GM12878 (cell line): Measurements from ENCODE around the gene ERN2. TPM values are rescaled to one million over a fixed set of nuclear protein-coding genes. Genes with fewer than 3 reads are reported as not detected.
A peak's percentile ranks its signal among the peaks of the same experiment; 100 is the strongest.

Experiments used
- ATAC-seq: fragments of 200-7000 bp; cut with Tn5 transposase; 3 replicates; pipeline ENCODE4 v1.9.1; 2020; ENCODE audit warnings: mild to moderate bottlenecking, moderate library complexity
- BruUV-seq: library from RNA; stranded (reverse); fragments of 400-500 nt; replicated peaks from 2 replicates; lab custom pipeline; 2021; lab: Mats Ljungman, UMichigan
- CTCF ChIA-PET: fragments of 300-600 bp; sonication (Branson Sonifier 250); formaldehyde crosslinking; extraction: SDS; loops from one replicate; lab custom pipeline; 2021; ENCODE audit warnings: inconsistent platforms; lab: Yijun Ruan, JAX
- POLR2A ChIA-PET: fragments of 350-600 bp; formaldehyde crosslinking; extraction: SDS; loops from one replicate; lab custom pipeline; 2021; ENCODE audit warnings: inconsistent platforms; lab: Charles Lee
- RAD21 ChIA-PET: fragments of 300-600 bp; sonication (Branson Sonifier 250); formaldehyde crosslinking; loops from one replicate; lab custom pipeline; 2023; ENCODE audit warnings: antibody characterized with exemption; ENCODE audit not compliant: unreplicated experiment; lab: Charles Lee
- SMC1A ChIA-PET: fragments of 300-600 bp; sonication (Branson Sonifier 250); formaldehyde crosslinking; loops from one replicate; lab custom pipeline; 2023; ENCODE audit not compliant: unreplicated experiment, uncharacterized antibody; lab: Charles Lee
- DNase-seq: peaks from one replicate; pipeline ENCODE4 v3.0.0-alpha.2; 2011; ENCODE audit warnings: low read depth, low spot score
- FAIRE-seq: peaks from 3 replicates; lab custom pipeline; 2011; peaks lifted over from hg19 to GRCh38; lab: Jason Lieb, UNC
- H2AFZ ChIP-seq: 2 replicates; pipeline ENCODE4 v1.6.0; 2011; ENCODE audit warnings: low read depth, low read length, control low read depth; ENCODE audit not compliant: control insufficient read depth
- H3K27ac ChIP-seq: 2 replicates; pipeline ENCODE4 v1.5.1; 2011; ENCODE audit warnings: control low read depth; ENCODE audit not compliant: control insufficient read depth, insufficient read depth
- H3K27me3 ChIP-seq, 2 experiments: replicated peaks in 1 of 2; 2 replicates each; pipeline versions ENCODE4 v1.6.0 to v1.6.1; 2011; ENCODE audit warnings: low read length in 1 of 2; ENCODE audit not compliant: control insufficient read depth in 2 of 2, insufficient read depth in 2 of 2
- H3K36me3 ChIP-seq, 2 experiments: 2 replicates each; pipeline ENCODE4 v1.5.1; 2011; ENCODE audit warnings: low read length in 1 of 2; ENCODE audit not compliant: control insufficient read depth in 2 of 2, insufficient read depth in 2 of 2
- H3K4me1 ChIP-seq: 2 replicates; pipeline ENCODE4 v1.6.1; 2011; ENCODE audit warnings: mild to moderate bottlenecking, low read length, moderate library complexity, mixed read lengths; ENCODE audit not compliant: control insufficient read depth, insufficient read depth
- H3K4me2 ChIP-seq: 2 replicates; pipeline ENCODE4 v1.6.0; 2011; ENCODE audit warnings: control low read depth; ENCODE audit not compliant: control insufficient read depth, insufficient read depth
- H3K4me3 ChIP-seq: fragments of 200-600 bp; sonication (generic); 2 replicates; pipeline ENCODE4 v1.5.1; 2016
- H3K79me2 ChIP-seq: 2 replicates; pipeline ENCODE4 v1.6.0; 2011; ENCODE audit warnings: low read length; ENCODE audit not compliant: control insufficient read depth, insufficient read depth
- H3K9ac ChIP-seq: 2 replicates; pipeline ENCODE4 v1.8.0; 2011; ENCODE audit warnings: low read length, control low read depth, mixed read lengths; ENCODE audit not compliant: control insufficient read depth, insufficient read depth
- H3K9me3 ChIP-seq: replicated peaks from 3 replicates; pipeline ENCODE4 v1.5.1; 2011; ENCODE audit warnings: mild to moderate bottlenecking, low read length; ENCODE audit not compliant: control insufficient read depth, insufficient read depth
- H4K20me1 ChIP-seq: 2 replicates; pipeline ENCODE4 v1.6.0; 2011; ENCODE audit not compliant: control insufficient read depth, insufficient read depth
- BCL11A ChIP-seq: IDR thresholded peaks from 2 replicates; pipeline ENCODE4 v1.6.1; 2011; ENCODE audit warnings: low read depth, low read length
- EED ChIP-seq: sonication (generic); IDR thresholded peaks from 2 replicates; pipeline ENCODE4 v1.6.1; 2016; ENCODE audit warnings: antibody characterized with exemption, low read depth
- EP300 ChIP-seq, 2 experiments: fragments of 150-350 bp in 1 of 2; IDR thresholded peaks; 2 replicates each; pipeline ENCODE4 v1.6.1; 2011 to 2012; ENCODE audit warnings: low read depth in 2 of 2, low read length in 2 of 2, borderline replicate concordance in 1 of 2, improper control_type of control experiment in 1 of 2, inconsistent platforms in 1 of 2; ENCODE audit not compliant: control insufficient read depth in 1 of 2
- EZH2 ChIP-seq: IDR thresholded peaks from 2 replicates; pipeline ENCODE4 v1.6.1; 2012; ENCODE audit warnings: low read depth, mild to moderate bottlenecking, control low read depth, inconsistent platforms, low read length, borderline replicate concordance; ENCODE audit not compliant: control insufficient read depth
- HDAC2 ChIP-seq: fragments of 200-600 bp; sonication (generic); IDR thresholded peaks from 2 replicates; pipeline ENCODE4 v1.6.1; 2017
- MTA2 ChIP-seq: fragments of 450-650 bp; IDR thresholded peaks from 2 replicates; pipeline ENCODE4 v1.6.1; 2016; ENCODE audit warnings: low read depth, mild to moderate bottlenecking, moderate library complexity
- MXI1 ChIP-seq: fragments of 150-350 bp; IDR thresholded peaks from 2 replicates; pipeline ENCODE4 v1.6.1; 2011; ENCODE audit warnings: low read depth, mild to moderate bottlenecking, inconsistent platforms, low read length, improper control_type of control experiment
- NR2C1 ChIP-seq: fragments of 450-650 bp; IDR thresholded peaks from 2 replicates; pipeline ENCODE4 v1.6.1; 2017; ENCODE audit warnings: antibody characterized with exemption, mild to moderate bottlenecking, moderate library complexity
- PML ChIP-seq: IDR thresholded peaks from 2 replicates; pipeline ENCODE4 v1.6.1; 2012; ENCODE audit warnings: low read length, inconsistent platforms
- POLR2A ChIP-seq: IDR thresholded peaks from 2 replicates; pipeline ENCODE4 v1.6.1; 2011; ENCODE audit warnings: low read depth, mild to moderate bottlenecking, low read length
- PRDM15 ChIP-seq: fragments of 450-650 bp; formaldehyde crosslinking; IDR thresholded peaks from 2 replicates; pipeline ENCODE4 v1.4.0; 2020; ENCODE audit warnings: mild to moderate bottlenecking, moderate library complexity
- RB1 ChIP-seq: fragments of 450-650 bp; formaldehyde crosslinking; IDR thresholded peaks from 2 replicates; pipeline ENCODE4 v1.6.1; 2017; ENCODE audit warnings: mild to moderate bottlenecking, borderline replicate concordance
- RELB ChIP-seq: fragments of 450-650 bp; IDR thresholded peaks from 2 replicates; pipeline ENCODE4 v1.6.1; 2017; ENCODE audit warnings: low read depth, mild to moderate bottlenecking, moderate library complexity
- SP1 ChIP-seq: IDR thresholded peaks from one replicate; pipeline ENCODE4 v1.6.1; 2011; ENCODE audit warnings: low read depth, low read length
- SPI1 ChIP-seq: IDR thresholded peaks from 2 replicates; pipeline ENCODE4 v1.6.1; 2011; ENCODE audit warnings: low read depth, mild to moderate bottlenecking, low read length, moderate library complexity, borderline replicate concordance; ENCODE audit not compliant: insufficient read depth
- STAT1 ChIP-seq: fragments of 450-650 bp; conservative IDR thresholded peaks from 2 replicates; pipeline ENCODE4 v1.6.1; 2014; ENCODE audit warnings: antibody characterized with exemption, mild to moderate bottlenecking
- SUZ12 ChIP-seq: fragments of 200-600 bp; sonication (generic); IDR thresholded peaks from one replicate; pipeline ENCODE4 v1.6.1; 2018; ENCODE audit warnings: antibody characterized with exemption, mild to moderate bottlenecking; ENCODE audit not compliant: unreplicated experiment
- WGBS: methylation state at CpG from one replicate; pipeline ENCODE4 v1.1.6; 2016; ENCODE audit warnings: low lambda C conversion rate; ENCODE audit not compliant: insufficient replicate concordance, insufficient coverage; ENCODE audit errors: missing lambda C conversion rate; 5-methylcytosine and 5-hydroxymethylcytosine counted together
- in situ Hi-C: fragments of 300-500 bp; cut with MboI; formaldehyde crosslinking; loops from 9 replicates; pipeline ENCODE4 v1.14.3; 2018; ENCODE audit warnings: mixed read lengths
- intact Hi-C: fragments of 100-400 bp; cut with micrococcal nuclease; formaldehyde crosslinking; loops from one replicate; pipeline ENCODE4 v1.14.2; 2022; ENCODE audit not compliant: unreplicated experiment
- polyA plus RNA-seq, 11 experiments: library from polyadenylated mRNA; depleted of rRNA in 4 of 11; unstranded in 6 of 11; stranded (reverse) in 5 of 11; fragments of >200 nt; fragmentation: Nextera tagmentation in 4 of 11; fragmentation: Illumina TruSeq in 1 of 11; extraction: Ambion mirVana in 4 of 11; extraction: Trizol in 1 of 11; gene quantifications; 1 replicate in 1 of 11; 2 replicates in 10 of 11; pipeline versions ENCODE4 v1.2.1 to v1.2.3, GENCODE V29; 2011 to 2016; ENCODE audit warnings: inconsistent platforms in 2 of 11, missing spikeins in 2 of 11, low read depth in 1 of 11
- total RNA-seq, 4 experiments: library from RNA; depleted of rRNA in 3 of 4; stranded (reverse); fragments of >200 nt in 3 of 4; fragmentation: Illumina TruSeq in 1 of 4; extraction: Trizol in 1 of 4; gene quantifications; 2 replicates each; pipeline versions ENCODE4 v1.2.1 to v1.2.3, GENCODE V29; 2013 to 2021

The ERN2 gene
- total and polyA plus RNA-seq, 10 of the 15 experiments (the other 5 are each of a cell fraction or from before 2014, with no cell fraction given), result 0.06 to 0.95 (median 0.36) TPM; not detected in 5

GRCh38 chr16:23668225-23668624 is 44.8 kb downstream of the ERN2 start:
- no peaks in the 10 kb centered on the region for H3K9me3 ChIP-seq
- CTCF ChIA-PET, result interaction anchor here (1.1 to 5.1 kb wide), 4 partner anchors 10 to 162 kb away, joined by 3 to 26 read pairs (median 4); partner anchors contain the start of genes EARS2, PLK1 and UBFD1
- DNase-seq, result no peak
- H3K79me2 ChIP-seq, result peaks cover 2% of the 10 kb centered on the region; the same call in 1 of the 2 replicates
- H3K4me3 ChIP-seq, result no peak overlapping the region
- in situ Hi-C loops, result no loop called here
- peaks cover 13 to 17% of the 10 kb centered on the region in 2 experiments for H3K36me3 ChIP-seq
- no peak for ATAC-seq
- RAD21 ChIA-PET, result interaction anchor here (1.6 to 1.8 kb wide), 2 partner anchors 10 to 18 kb away, joined by 3 to 5 read pairs; partner anchors contain the start of gene PLK1
- no peak for FAIRE-seq
- H3K9ac ChIP-seq, result no peak overlapping the region
- peaks cover 26% of the 10 kb centered on the region for H3K4me1 ChIP-seq
- SMC1A ChIA-PET, result interaction anchor here (0.6 to 1.1 kb wide), 2 partner anchors 60 to 170 kb away, joined by 3 read pairs; no protein-coding TSS in a partner anchor
- no peak overlapping the region for H2AFZ ChIP-seq
- no peak overlapping the region for H3K4me2 ChIP-seq
- TF ChIP-seq HDAC2, result no peak
- TF ChIP-seq MXI1, result no peak
- no peak for TF ChIP-seq PML
- TF ChIP-seq NR2C1, result no peak
- no peak for TF ChIP-seq STAT1
- no peak for TF ChIP-seq POLR2A
- no peak for TF ChIP-seq MTA2
- no peak for TF ChIP-seq SUZ12
- TF ChIP-seq RB1, result no peak
- no peak for TF ChIP-seq PRDM15
- TF ChIP-seq SPI1, result no peak
- no peak for TF ChIP-seq SP1
- no peak for TF ChIP-seq RELB
- no peak for TF ChIP-seq EP300 (IDR thresholded peaks at IDR 0.05; ENCODE audit: borderline replicate concordance in 1 of 2, control insufficient read depth in 1 of 2, low read depth in 2 of 2, low read length in 2 of 2)
- no peak for TF ChIP-seq EZH2
- TF ChIP-seq EED, result no peak
- TF ChIP-seq BCL11A, result no peak
- POLR2A ChIA-PET, result interaction anchor here (0.6 to 1.2 kb wide), 2 partner anchors 10 to 20 kb away, joined by 3 to 5 read pairs; no protein-coding TSS in a partner anchor
- H4K20me1 ChIP-seq, result peaks cover 6% of the 10 kb centered on the region; the same call in 1 of the 2 replicates
- H3K27ac ChIP-seq, result no peak overlapping the region
- BruUV-seq, result TSS peak; percentile 8
- 100% methylated on average over 1 of the region's 1 CpG for WGBS
- intact Hi-C loops, result no loop called here
- no peaks in the 10 kb centered on the region for H3K27me3 ChIP-seq
